ENCODE data around the gene MRC2.

- no peak for TF ChIP-seq EZH2phosphoT487 (IDR thresholded peaks at IDR 0.05; ENCODE audit: borderline replicate concordance)
- no peak for TF ChIP-seq CTCF (conservative IDR thresholded peaks at IDR 0.05; ENCODE audit: low read length)
Observed at GRCh38 chr17:62717889-62718288, 90.4 kb downstream of the MRC2 start.

All from Loucy (cell line).